ENCODE data around the gene UNCX.

UNCX gene

DNA sequence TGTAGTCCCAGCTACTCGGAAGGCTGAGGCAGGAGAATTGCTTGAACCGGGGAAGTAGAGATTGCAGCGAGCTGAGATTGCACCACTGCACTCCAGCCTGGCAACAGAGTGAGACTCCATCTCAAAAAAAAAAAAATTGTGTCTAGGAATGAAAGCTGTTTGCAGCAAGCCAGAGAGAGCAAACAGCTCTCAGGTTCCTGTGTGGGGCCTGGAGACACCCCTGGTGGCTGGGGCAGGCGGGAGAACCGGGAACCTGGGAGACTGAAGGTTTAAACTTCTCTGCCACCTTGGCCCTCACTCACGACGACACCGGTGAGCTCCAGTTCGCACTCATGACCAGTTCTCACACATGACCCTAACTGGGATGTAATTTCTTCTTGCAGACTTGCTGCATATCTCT lies 13.2 kb upstream of the UNCX start:
- Histone ChIP-seq H3K27me3 (ENCODE audit: insufficient read depth, insufficient read length) (peaks cover 38% of the 10 kb centered on the region), H3K4me1 (ENCODE audit: insufficient read depth, insufficient read length) (peaks cover 12% of the 10 kb centered on the region), H3K4me3 (ENCODE audit: insufficient read length, low read depth) (no peak overlapping the region), H3K36me3 (ENCODE audit: insufficient read depth, insufficient read length, low read length) (no peaks in the 10 kb centered on the region), H3K9ac (ENCODE audit: insufficient read length, low read depth) (no peak overlapping the region), H3K9me3 (ENCODE audit: insufficient read depth, low read length) (no peaks in the 10 kb centered on the region)
- no peak for DNase-seq (ENCODE audit: low read depth, low spot score)
- no peak for TF ChIP-seq YY1 (IDR thresholded peaks at IDR 0.05; ENCODE audit: insufficient read depth, insufficient read length)
- no peak for TF ChIP-seq SUZ12 (IDR thresholded peaks at IDR 0.05; ENCODE audit: extremely low read depth, insufficient read depth, insufficient read length)
- TF ChIP-seq ZNF274 (IDR thresholded peaks at IDR 0.05; ENCODE audit: low read depth, low read length): no peak

DNA sequence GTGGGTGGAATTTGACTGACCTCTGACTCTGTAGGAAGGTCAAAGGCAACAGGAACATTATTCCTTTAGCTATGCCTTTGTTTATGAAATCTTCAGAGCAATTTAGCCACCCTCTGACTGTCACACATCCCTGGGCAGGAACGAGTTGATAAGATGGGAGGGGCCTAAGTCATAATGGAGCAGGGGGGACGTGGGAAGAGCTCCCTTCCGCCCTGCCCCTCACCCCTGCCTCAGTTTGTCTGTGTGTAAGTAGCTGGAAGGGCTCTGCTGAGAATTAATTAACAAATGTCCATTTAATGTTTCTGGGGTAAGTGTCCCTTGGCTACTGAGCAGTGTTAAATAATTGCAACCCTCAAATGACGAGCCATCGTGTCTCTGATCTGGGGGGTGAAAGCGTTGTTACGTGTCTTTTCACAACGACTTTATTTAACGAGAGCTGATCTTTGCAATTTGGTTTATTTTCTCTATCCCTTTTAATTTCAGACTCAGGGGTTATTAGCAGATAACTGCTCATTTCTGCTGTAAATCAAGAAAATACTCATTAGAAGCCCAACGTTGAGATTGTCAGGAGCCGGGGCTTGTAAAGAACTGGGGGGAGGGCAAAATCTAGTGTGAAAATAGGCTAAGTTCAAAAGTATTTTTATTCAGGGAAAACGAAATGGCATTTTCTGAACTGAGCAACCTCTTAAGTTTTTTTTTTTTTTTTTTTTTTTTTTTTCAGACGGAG lies 12.5 kb upstream of the UNCX start:
- no peak for DNase-seq (ENCODE audit: low read depth, low spot score)
- no peak for TF ChIP-seq ZNF274 (IDR thresholded peaks at IDR 0.05; ENCODE audit: low read depth, low read length)
- no peak for TF ChIP-seq YY1 (IDR thresholded peaks at IDR 0.05; ENCODE audit: insufficient read depth, insufficient read length)
- no peak for TF ChIP-seq SUZ12 (IDR thresholded peaks at IDR 0.05; ENCODE audit: extremely low read depth, insufficient read depth, insufficient read length)
- Histone ChIP-seq H3K4me1 (ENCODE audit: insufficient read depth, insufficient read length) (peaks cover 12% of the 10 kb centered on the region), H3K4me3 (ENCODE audit: insufficient read length, low read depth) (no peak overlapping the region), H3K36me3 (ENCODE audit: insufficient read depth, insufficient read length, low read length) (no peaks in the 10 kb centered on the region), H3K9ac (ENCODE audit: insufficient read length, low read depth) (no peak overlapping the region), H3K9me3 (ENCODE audit: insufficient read depth, low read length) (no peaks in the 10 kb centered on the region), H3K27me3 (ENCODE audit: insufficient read depth, insufficient read length) (peaks cover 45% of the 10 kb centered on the region)

DNA sequence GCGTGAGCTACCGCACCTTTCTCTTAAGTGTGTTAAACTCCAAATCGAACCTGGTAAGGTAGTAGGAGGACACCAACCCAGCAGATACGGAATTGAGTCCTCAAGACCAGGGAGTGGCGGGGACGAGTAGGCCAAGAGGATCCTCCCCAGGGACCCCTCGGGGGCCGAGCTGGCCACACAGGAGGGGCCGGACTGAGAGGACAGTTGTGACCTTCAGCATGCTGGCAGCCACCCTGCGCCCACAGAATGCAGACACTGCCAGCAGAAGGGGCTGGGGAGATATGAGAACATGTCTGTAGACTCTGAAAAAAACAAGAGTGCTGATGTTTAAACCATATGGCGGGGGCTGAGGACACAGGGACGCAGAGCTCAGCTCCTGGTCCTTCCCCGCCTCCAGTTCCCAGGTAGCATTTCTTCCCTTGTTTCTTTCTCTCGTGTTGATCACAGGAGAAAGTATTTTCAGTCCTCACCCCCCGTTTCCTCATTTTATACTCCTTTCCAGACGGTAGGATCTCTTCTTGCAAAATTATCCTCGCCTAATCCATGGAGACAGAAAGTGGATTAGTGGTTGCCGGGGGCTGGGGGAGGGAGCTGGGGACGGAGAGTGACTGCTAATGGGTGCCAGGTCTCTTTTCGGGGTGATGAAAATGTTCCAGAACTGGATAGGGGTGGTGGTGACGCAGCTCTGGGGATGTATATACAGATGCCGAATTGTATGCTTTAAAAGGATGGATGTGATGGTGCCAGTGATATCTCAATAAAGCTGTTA lies 11.5 kb upstream of the UNCX start:
- Histone ChIP-seq H3K4me1 (ENCODE audit: insufficient read depth, insufficient read length) (peaks cover 12% of the 10 kb centered on the region), H3K36me3 (ENCODE audit: insufficient read depth, insufficient read length, low read length) (no peaks in the 10 kb centered on the region), H3K27me3 (ENCODE audit: insufficient read depth, insufficient read length) (peaks cover 55% of the 10 kb centered on the region), H3K4me3 (ENCODE audit: insufficient read length, low read depth) (no peak overlapping the region), H3K9me3 (ENCODE audit: insufficient read depth, low read length) (no peaks in the 10 kb centered on the region), H3K9ac (ENCODE audit: insufficient read length, low read depth) (no peak overlapping the region)
- TF ChIP-seq YY1 (IDR thresholded peaks at IDR 0.05; ENCODE audit: insufficient read depth, insufficient read length) (no peak), ZNF274 (IDR thresholded peaks at IDR 0.05; ENCODE audit: low read depth, low read length) (no peak), SUZ12 (IDR thresholded peaks at IDR 0.05; ENCODE audit: extremely low read depth, insufficient read depth, insufficient read length) (no peak)
- no peak for DNase-seq (ENCODE audit: low read depth, low spot score)

DNA sequence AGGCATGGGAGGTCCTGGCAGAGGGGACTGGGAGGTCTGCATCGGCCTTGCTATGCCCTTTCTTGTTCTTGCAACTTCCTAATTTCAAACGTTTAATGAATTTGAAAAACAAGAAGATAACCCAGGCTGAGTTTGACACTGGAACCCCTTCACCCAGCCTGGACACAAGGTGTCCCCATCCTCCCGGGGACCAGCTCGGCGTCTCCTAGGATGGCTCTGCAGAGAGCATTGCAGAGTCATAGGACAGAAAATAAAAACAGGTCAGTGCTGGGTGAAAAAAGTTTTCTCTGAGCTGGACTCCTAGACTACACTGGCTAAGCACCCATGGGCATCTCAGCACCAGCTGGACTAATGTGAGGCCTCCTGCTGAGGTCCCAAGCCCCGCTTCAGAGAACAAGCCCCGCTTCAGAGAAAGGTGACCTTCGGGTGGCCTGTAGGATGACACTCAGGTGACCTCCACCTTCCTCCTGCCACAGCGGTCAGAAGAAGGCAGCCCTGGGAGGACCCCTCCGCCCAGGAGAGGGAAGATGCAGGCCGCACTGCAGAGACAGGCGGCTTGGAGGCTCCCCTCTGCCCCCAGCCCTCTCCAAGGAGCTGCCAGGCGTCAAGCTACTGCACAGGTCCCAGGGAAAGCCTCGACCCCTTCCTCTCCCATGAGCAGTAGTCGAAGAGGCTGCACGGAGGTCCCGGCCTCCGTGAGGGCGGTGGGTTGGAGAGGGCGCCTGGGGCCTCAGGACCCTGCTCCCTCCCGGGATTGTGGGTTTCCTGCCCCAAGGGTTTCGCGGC lies 9.3 kb upstream of the UNCX start:
- Histone ChIP-seq H3K9me3 (ENCODE audit: insufficient read depth, low read length) (no peaks in the 10 kb centered on the region), H3K9ac (ENCODE audit: insufficient read length, low read depth) (peak overlapping the region; percentile 61), H3K4me3 (ENCODE audit: insufficient read length, low read depth) (no peak overlapping the region), H3K27me3 (ENCODE audit: insufficient read depth, insufficient read length) (peaks cover 77% of the 10 kb centered on the region), H3K4me1 (ENCODE audit: insufficient read depth, insufficient read length) (peaks cover 22% of the 10 kb centered on the region), H3K36me3 (ENCODE audit: insufficient read depth, insufficient read length, low read length) (no peaks in the 10 kb centered on the region)
- TF ChIP-seq SUZ12 (IDR thresholded peaks at IDR 0.05; ENCODE audit: extremely low read depth, insufficient read depth, insufficient read length) (no peak), YY1 (IDR thresholded peaks at IDR 0.05; ENCODE audit: insufficient read depth, insufficient read length) (no peak), ZNF274 (IDR thresholded peaks at IDR 0.05; ENCODE audit: low read depth, low read length) (no peak)
- DNase-seq (ENCODE audit: low read depth, low spot score): no peak

DNA sequence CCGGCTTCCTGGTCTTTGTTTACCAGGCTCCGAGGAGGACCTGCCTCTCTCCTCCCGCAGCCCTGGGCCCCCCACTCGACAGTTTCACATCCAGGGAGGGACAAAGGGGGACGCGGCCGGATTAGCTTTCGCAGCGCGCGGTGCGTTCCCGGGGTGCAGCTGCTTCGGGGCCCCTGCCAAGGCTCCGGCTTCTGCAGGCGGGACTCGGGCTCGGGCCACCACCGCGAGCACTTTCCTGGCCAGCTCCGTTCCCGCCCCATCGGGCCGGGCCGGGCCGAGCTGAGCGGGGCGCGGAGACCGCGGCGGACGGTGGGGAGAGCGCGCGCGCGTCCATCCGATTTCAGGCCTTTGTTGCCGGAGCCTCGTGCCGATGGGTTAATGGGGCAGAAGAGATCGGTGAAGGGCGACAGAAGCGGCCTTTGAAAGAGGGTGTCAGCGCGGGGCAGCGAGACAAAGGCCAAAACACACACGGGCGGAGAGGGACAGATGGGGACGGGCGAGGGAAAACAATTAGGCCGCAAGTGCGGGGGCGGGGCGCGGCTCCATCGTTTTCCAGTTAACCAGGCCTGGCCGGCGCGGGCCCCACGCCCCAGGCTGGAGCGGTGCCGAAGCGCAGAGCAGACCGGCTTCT lies 8.5 kb upstream of the UNCX start:
- no peaks in the 10 kb centered on the region for H3K36me3 ChIP-seq (ENCODE audit: insufficient read depth, insufficient read length, low read length)
- peak overlapping the region; percentile 34 for H3K4me3 ChIP-seq (ENCODE audit: insufficient read length, low read depth)
- no peak for DNase-seq (ENCODE audit: low read depth, low spot score)
- peaks cover 85% of the 10 kb centered on the region for H3K27me3 ChIP-seq (ENCODE audit: insufficient read depth, insufficient read length)
- H3K9me3 ChIP-seq (ENCODE audit: insufficient read depth, low read length): no peaks in the 10 kb centered on the region
- H3K9ac ChIP-seq (ENCODE audit: insufficient read length, low read depth): peak overlapping the region; percentile 61
- H3K4me1 ChIP-seq (ENCODE audit: insufficient read depth, insufficient read length): peaks cover 20% of the 10 kb centered on the region
- no peak for TF ChIP-seq YY1 (IDR thresholded peaks at IDR 0.05; ENCODE audit: insufficient read depth, insufficient read length)
- no peak for TF ChIP-seq ZNF274 (IDR thresholded peaks at IDR 0.05; ENCODE audit: low read depth, low read length)
- TF ChIP-seq SUZ12 (IDR thresholded peaks at IDR 0.05; ENCODE audit: extremely low read depth, insufficient read depth, insufficient read length): no peak

DNA sequence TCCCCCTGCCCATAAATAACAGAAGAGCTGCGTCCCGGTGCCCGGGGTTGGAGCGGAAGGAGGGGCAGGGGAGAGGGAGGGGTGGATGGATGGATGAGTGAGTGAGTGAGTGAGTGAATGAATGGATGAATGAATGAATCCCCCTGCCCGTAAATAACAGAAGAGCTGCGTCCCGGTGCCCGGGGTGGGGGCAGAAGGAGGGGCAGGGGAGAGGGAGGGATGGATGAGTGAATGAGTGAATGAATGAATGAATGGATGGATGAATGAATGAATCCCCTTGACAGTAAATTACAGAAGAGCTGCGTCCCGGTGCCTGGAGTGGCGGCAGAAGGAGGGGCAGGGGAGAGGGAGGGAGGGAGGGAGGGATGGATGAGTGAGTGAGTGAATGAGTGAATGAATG lies 7.6 kb upstream of the UNCX start:
- peak; percentile 14 for TF ChIP-seq SUZ12 (IDR thresholded peaks at IDR 0.05; ENCODE audit: extremely low read depth, insufficient read depth, insufficient read length)
- no peak for TF ChIP-seq YY1 (IDR thresholded peaks at IDR 0.05; ENCODE audit: insufficient read depth, insufficient read length)
- Histone ChIP-seq H3K4me3 (ENCODE audit: insufficient read length, low read depth) (no peak overlapping the region), H3K4me1 (ENCODE audit: insufficient read depth, insufficient read length) (peaks cover 20% of the 10 kb centered on the region), H3K9me3 (ENCODE audit: insufficient read depth, low read length) (no peaks in the 10 kb centered on the region), H3K36me3 (ENCODE audit: insufficient read depth, insufficient read length, low read length) (no peaks in the 10 kb centered on the region), H3K9ac (ENCODE audit: insufficient read length, low read depth) (no peak overlapping the region), H3K27me3 (ENCODE audit: insufficient read depth, insufficient read length) (peaks cover 92% of the 10 kb centered on the region)
- DNase-seq (ENCODE audit: low read depth, low spot score): no peak

Data from NT2/D1 (cell line).